GM19025 (cell line): ENCODE measurements around the gene C10orf71.

Experiments used
- ATAC-seq: cut with Tn5 transposase; IDR thresholded peaks from one replicate; pipeline ENCODE4 v1.9.1; 2021; ENCODE audit warnings: mild to moderate bottlenecking, low read depth, moderate library complexity; ENCODE audit not compliant: unreplicated experiment

C10orf71 gene

DNA sequence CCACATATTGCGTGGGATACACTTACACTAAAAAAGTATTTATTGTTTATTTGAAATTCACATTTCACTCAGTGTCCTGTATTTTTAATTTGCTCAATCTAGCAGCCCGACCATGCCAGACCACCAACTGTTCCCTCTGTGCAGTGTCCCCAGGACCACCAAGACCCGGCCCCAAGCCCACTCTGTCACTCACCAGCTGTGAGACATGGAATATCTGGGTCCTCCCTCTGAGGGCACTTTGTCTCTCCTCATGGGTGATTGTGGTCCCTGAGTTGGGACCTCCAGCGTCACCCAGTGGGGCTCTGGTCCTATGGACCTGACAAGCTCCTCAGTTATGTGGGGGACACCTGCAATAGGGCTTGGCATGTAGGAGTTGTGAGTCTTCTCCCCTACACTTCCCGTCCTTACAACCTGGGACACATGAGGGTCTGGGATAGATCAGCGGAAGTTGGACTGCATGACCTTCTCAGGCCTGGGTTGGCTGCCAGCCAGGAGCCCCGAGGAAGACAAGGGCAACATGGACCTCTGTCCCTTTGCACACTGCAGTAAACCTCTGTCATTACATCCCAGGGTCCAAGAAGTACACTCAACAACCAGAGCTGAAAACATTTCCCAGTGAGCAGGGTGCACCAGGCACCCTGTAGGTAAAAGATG lies 12.1 kb downstream of the C10orf71 start:
- no peak for ATAC-seq

DNA sequence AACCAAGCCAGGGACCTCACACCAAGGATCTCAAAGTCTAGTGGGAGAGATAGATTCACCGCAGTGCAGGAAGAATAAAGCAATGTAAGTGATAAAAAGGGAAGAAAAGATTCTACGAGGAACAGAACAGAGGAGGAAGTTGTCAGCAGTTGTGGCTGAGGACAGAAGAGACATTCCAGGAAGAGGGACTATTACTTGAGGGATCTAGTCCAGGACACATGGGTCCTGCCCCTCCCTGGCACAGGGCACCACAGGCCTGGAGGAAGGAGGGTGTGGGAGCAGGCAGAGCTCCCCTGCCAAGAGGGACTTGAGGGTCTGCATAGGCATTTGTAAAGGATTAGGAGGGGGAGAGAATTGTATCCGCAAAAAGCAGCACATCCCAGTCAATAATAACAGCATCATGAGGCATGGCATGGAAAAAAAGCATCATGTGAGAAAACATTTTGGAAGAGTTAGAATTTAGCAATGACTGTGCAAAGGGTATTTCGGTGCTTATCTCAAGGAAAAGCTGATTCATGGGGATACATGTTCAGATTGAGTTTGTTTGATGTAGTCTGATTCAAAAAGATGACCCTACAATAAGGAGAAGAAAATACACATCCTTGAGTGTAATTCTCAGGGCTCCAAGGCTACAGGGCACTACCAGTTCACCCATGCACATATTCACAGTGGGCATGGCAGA lies 12.7 kb downstream of the C10orf71 start:
- ATAC-seq = no peak

DNA sequence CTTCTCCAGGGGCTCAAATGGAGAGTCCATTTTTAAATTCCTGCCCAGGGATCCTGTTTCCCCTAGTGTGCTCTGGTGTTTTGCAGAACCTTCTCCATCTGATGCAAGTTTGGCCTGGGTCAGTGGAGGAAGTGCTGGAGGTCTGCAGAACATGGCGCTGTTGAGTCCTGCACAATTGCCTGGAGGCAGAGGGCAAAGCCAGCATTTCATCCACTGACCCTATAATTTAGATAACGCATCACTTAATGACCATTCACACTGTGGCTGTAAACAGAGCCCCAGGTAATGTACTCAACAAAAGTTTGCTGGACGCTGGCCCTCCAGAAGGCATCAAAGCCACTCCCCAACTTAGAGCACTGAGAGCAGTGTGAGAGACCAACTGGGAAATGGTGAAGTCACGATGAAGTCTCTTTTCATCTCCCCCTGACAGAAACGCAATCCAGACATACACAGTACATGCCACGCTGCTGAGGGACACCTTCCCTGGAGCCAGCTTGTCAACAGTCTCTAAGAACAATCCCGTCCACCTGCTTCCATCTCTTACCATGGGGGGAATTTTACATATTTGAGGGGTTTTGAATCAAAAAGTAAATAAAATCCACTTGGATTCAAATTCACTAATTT lies 13.4 kb downstream of the C10orf71 start:
- no peak for ATAC-seq

DNA sequence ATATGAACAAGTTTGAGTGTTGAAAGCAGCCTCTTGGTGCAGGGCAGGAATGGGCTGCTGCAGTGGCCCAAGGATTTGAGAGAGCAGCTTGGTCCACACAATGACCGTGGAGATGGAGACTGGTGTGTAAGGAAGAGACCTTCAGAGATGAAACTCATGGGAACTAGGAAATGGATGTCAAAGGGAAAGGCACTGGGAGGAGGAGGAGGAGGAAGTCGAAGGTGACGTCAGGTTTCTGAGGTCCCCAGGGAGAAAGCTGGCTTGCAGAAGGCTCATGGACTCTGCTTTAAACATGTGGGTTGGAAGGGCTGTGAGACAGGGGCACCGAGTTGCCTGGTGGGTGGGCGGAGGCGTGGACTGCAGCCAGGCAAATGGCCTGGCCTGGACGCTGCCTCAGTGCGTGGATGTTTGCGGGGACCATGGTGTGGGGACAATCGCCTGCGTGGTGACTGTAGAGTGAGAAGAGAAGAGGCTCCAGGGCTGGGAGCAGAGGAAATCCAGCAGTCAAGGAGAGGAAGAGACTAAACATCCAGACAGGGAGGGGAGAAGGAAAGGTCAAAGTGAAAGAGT lies 14.6 kb downstream of the C10orf71 start:
- no peak for ATAC-seq

DNA sequence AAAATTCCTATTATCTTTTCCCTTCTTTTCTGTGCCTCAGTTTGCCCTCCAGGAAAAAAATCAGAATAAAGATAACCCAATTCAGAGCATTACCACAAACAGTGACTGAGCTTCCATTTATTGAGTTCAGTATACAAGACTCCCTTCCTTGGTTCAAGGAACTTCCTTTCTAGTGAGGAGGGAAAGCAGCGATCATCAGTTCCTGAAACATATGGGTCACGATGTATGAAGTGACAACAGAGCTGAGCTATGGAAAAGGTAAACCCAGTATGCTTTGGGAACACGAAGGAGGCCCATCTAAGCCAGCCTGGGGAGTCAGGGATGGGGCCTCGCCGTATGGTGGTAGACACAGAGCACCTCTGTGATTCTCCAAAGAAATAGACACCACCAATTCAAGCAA lies 15.8 kb downstream of the C10orf71 start:
- no peak for ATAC-seq

DNA sequence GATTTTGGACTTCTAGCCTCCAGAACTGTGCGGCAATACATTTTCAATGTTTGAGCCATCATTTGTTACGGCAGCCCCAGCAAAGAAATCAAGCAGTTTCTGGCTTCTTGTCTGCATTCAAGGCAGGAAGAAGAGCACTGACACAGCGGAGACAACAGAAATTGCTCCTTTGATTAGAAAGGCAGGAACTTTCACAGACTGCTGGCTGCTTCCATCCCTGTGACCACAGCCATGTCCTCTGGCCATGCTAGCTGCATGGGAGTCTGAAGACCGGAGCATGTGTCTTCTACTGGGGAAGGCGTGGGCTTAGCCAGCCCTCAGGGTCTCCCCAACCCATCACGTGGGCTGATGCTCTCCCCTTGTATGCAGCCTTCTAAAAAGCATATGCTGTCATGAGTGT lies 19.1 kb downstream of the C10orf71 start:
- no peak for ATAC-seq

DNA sequence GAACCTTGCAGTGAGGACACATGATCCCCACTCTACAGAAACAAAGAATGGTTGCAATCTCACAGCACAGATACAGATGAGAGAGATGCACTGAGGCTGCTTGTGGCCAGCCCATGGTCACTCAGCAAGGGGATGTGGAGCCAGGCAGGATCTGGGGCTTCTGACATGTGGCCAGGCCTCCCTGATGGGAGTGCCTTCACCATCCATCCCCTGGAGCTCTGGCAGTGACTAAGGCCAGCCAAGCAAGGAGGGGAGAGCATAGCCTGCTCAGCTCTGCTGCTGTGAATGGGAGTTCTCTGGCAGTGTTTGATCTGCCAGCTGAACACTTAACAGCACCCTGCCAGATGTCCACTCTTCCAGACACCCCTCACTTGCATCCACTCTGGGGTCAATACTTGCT lies 19.8 kb downstream of the C10orf71 start:
- ATAC-seq = no peak

DNA sequence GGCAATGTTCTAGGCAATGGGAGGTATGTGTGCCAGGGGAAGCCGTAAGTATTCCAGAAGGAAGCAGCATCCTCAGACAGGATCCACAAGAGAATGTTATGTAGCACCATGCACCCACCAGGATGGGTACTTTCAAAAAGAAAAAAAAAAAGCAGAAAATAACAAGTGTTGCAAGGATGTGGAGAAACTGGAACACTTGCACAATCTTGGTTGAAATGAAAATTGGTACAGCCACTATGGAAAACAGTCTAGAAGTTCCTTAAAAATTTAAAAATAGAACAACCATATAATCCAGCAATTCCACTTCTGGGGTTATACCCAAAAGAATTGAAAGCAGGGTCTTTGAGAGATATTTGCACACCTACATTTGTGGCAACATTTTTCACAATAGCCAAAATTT lies 20.2 kb downstream of the C10orf71 start:
- ATAC-seq = no peak

DNA sequence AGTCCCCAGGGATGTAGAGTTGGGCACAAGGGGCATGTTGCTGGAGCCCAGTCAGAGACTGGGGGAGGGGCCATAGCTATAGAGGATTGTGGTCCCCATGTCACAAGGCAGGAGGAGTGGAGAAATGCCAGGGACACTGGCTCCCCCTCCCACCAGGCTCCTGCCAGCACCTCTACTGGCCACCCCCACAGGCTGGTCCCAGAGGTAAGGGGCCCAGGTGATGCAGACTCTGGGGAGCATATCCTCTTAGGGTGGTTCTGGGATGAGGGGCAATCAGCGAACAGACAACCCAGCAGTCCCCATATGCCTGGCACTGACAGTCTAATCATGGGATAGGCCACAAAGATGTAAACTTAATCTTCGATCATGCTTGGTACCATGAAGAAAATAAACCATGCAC lies 21.2 kb downstream of the C10orf71 start:
- no peak for ATAC-seq

DNA sequence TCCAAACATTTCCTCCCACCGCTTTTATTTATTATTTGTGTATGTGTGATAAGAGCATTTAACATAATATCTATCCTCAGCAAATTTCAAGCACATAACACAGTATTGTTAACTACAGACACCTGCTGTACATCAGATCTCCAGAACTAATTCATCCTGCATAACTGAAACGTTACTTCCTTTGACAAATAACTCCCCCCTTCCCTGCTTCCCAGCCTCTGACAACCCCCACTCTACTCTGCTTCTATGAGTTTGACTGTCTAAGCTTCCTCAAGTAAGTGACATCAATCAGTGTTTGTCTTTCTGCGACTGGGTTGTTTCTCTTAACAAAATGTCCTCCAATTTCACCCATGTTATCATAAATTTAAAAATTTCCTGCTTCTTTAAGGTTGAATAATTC lies 22.1 kb downstream of the C10orf71 start:
- no peak for ATAC-seq

DNA sequence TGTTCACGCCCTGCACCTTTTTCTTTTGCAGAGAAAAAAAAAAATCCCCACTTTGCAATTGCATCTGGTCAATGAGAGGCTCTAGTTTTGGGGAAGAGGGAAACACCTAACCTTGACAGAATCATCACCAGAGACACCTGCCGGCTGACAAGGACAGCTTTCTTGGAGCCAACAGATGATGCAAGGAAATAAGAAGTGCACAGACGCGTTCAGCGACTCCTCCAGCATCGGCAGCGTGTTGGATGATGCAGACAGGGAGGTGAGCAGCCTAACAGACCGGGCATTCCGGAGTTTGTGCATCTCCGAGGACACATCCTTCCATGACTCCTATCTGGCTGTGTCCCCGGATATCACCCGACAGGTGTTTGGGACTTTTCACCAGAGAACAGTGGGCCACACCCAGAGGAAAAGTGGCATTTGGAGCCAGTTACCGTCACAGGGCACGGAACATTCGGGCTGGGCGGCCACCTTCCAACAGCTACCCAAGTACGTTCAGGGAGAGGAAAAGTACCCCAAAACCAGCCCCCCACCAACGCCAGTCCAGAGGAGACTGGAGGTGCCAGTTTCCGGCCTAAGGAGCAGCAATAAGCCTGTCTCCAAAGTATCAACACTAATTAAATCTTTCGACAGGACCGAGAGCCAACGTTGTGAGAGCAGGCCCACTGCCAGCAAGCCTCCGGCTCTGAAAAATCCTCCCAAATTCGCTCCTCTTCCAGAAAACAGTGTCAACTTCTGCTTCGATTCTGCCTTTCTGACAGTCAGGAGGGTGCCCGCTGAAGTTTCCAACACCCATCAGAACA lies 23.6 kb downstream of the C10orf71 start:
- ATAC-seq = no peak

DNA sequence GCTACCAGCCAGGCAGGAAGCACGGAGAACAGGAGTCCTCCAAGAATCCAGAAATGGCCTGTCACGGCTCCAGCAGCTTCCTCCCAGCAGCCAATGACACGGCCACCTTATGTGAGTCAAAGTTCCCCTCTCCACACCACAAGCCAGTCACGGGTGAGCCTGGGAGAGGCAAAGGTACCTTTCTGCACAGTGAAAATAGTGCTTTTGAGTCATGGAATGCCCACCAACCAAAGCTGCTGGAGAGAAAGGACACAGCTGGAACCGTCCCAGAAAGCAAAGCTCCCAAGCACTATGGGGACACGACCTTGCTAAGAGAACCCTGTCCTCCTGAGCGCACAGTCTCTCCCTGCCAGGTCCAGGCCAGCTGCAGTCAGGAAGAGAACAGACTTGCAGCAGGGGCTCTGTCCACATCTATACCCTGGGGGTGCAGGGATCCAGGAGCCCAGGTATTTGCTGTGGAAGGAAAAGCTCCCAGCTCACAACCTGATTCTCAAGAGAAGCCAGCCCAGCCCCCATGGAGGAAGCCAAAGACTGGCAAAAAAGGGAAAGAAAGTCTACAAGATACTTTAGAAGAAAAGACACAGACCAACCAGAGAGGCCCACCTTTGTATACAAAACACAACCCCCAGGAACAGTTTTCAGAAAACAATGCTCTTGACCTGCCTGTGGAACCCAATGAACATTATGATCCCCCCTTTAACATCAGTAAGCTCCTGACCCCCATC lies 24.4 kb downstream of the C10orf71 start:
- ATAC-seq = no peak

DNA sequence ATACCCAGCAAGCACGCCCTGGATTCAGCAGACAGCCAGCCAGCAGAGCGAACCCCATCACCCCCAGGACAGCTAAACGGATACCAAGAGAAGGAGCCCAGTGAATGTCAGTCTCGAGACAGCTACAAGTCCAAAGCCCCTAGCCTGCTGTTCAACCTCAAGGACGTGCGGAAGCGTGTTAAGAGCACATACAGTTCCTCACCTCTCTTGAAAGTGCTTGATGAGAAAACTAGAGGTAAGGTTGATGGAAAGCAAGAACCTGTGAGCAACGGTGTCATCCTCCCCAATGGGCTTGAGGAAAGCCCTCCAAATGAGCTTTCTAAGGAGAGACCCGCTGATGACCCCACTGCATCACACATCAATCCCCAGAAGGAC lies 24.9 kb downstream of the C10orf71 start:
- ATAC-seq = no peak

DNA sequence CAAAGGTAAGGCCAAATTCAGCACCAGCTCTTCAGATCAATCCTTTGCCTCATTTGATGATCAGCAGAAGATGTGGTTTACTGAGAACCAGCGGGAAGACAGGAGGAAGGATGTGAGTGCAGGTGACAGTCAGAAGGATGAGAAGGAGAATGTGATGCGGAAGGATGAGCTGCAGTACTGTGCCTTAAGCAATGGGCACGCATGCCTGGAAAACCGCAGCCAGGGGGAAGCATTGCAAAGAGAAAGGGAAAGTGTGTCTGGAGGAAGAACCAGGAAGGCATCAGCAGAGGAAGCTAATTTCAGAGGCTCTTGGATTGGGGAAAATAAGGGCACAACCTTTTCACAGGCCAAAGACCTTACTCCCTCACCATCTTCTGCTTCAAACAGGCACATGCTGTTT lies 25.7 kb downstream of the C10orf71 start:
- ATAC-seq = no peak

DNA sequence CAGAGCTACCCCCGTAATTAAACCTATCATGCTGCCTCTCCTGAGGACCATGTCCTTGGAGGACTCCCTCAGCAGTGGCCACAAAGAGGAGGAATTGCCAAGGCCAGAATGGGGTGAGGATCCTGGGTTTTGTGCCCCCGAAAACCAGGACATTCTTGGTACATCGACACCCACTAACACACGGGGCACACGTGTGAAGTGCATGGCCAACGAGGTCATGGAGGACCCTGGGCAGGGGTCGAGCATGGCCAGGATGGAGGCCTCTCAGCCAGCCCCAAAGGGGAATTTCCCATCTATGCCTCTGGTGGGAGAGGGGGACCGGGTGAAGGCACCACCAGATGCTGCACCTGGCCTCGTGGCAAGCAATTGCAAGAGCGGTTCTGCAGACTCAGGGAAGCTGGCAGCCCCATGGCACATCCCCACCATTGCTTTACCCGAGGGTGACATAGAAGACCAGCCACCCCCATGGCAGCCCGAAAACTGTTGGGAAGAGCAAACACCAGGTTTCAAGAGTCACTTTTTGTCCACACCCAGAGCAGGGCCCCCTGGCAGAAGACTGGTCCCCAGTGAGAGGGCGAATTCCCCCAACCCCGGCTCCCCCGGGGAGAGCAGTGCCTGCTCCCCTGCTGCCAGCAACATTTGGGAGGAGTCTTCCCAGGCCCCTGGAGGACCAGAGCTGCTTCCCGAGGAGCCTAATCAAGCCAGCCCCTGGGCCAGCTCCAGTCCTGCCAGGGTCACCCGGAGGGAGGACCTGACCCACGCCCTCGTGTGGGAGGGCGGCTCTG lies 26.4 kb downstream of the C10orf71 start:
- no peak for ATAC-seq

DNA sequence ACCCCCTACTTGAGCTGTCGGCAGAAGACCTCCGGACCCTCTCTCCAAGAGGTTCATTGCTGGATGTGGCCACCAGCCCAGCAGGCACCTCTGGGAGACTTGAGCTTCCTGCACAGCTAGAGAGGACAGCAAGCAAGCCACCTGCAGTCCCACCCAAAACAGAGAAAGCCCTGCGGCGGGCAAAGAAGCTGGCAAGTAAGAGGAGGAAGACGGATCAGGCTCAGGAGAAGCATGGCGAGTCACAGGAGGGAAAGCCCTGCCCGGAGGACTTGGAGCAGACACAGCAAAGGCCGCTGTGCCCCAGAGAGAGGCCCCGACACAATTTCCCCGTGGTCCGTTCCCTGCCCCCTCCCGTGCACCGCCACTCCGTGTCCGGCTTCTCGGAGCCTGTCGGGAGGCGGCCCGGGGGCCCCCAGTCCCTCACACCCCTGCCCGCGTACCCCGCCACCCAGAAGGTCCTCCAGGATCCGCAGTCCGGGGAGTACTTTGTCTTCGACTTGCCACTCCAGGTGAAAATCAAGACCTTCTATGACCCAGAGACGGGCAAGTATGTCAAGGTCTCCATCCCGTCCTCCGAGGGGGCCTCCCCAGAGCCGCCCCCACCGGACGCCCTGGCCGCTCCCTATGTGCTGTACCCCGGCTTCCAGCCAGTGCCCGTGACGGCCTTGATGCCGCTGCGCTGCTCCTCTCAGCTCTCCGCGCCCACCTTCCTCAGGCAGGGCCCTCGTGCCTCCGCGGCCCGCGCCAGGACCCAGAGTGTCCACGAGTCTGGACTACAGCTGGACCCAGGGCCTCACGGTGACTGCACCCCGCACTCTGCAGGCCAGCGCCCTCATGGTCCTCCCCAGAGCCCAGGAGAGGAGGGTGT lies 27.2 kb downstream of the C10orf71 start:
- no peak for ATAC-seq

DNA sequence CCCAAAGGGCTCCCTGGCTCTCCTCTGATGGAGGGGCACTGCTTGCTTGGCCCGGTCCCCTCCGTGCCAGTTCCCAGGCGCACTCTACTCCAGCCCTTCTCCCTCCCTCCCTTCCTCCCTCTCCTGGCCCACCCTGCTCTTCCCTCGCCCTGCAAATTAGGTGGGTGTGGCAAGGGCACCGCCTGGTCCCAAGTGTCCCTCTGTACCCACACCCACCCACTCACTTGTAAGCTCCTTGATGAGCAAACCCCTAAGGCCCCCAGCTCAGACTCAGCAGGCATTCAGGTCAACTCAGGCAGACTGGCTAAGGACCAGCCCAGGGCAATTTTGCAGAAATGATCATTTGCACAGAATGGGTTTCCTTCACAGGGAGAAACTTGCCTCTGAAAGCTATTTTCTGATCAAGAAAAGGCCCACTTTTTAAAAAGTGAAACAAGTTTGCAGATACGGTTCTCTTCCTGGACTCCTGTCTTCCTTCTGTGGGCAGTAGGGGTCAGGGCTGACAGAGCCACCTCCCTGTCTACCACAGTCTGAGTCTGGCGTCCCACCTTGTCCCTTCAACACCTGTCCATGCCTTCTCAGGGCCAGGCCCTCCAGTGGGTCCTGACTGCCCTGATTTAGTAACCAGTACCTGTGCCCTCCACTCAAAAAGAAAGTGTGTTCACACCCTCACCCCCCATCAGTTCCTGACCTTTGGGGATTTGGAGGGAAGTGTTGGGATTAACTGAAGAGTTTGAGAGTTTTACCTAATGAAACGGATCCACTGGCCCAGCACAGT lies 28.3 kb downstream of the C10orf71 start:
- ATAC-seq = no peak
